ENCODE measurements around the gene TAOK2.

Gene TAOK2

GRCh38 chr16:29989111-29989858 is 15.6 kb downstream of the TAOK2 start:
- Histone ChIP-seq H3K9me3 (ENCODE audit: control insufficient read depth, insufficient read depth, low read length) (no peaks in the 10 kb centered on the region), H3K4me1 (ENCODE audit: insufficient read depth, low read length) (no peaks in the 10 kb centered on the region), H3K9ac (ENCODE audit: low read depth, low read length) (no peak overlapping the region), H3K36me3 (ENCODE audit: insufficient read depth, low read length) (peaks cover 4% of the 10 kb centered on the region; the same call in 1 of the 2 replicates)

GRCh38 chr16:29990034-29990433 is 16.4 kb downstream of the TAOK2 start:
- Histone ChIP-seq H3K4me1 (ENCODE audit: insufficient read depth, low read length) (no peaks in the 10 kb centered on the region; the same call in 1 of the 2 replicates), H3K9me3 (ENCODE audit: control insufficient read depth, insufficient read depth, low read length) (no peaks in the 10 kb centered on the region), H3K36me3 (ENCODE audit: insufficient read depth, low read length) (peaks cover 4% of the 10 kb centered on the region; the same call in 1 of the 2 replicates), H3K9ac (ENCODE audit: low read depth, low read length) (no peak overlapping the region)

GRCh38 chr16:29990883-29991570 is 17.4 kb downstream of the TAOK2 start:
- Histone ChIP-seq H3K9me3 (ENCODE audit: control insufficient read depth, insufficient read depth, low read length) (no peaks in the 10 kb centered on the region), H3K36me3 (ENCODE audit: insufficient read depth, low read length) (peaks cover 4% of the 10 kb centered on the region; the same call in 1 of the 2 replicates), H3K4me1 (ENCODE audit: insufficient read depth, low read length) (no peaks in the 10 kb centered on the region; the same call in 1 of the 2 replicates), H3K9ac (ENCODE audit: low read depth, low read length) (no peak overlapping the region)

- H3K9ac ChIP-seq (ENCODE audit: low read depth, low read length), result no peak overlapping the region
- H3K36me3 ChIP-seq (ENCODE audit: insufficient read depth, low read length), result peaks cover 4% of the 10 kb centered on the region; the same call in 1 of the 2 replicates
- H3K9me3 ChIP-seq (ENCODE audit: control insufficient read depth, insufficient read depth, low read length), result no peaks in the 10 kb centered on the region
- no peaks in the 10 kb centered on the region; the same call in 1 of the 2 replicates for H3K4me1 ChIP-seq (ENCODE audit: insufficient read depth, low read length)
These were observed 17.9 kb downstream of the TAOK2 start for GRCh38 chr16:29991571-29991904.

- H3K4me1 ChIP-seq (ENCODE audit: insufficient read depth, low read length), result no peaks in the 10 kb centered on the region; the same call in 1 of the 2 replicates
- H3K9me3 ChIP-seq (ENCODE audit: control insufficient read depth, insufficient read depth, low read length), result no peaks in the 10 kb centered on the region
- H3K36me3 ChIP-seq (ENCODE audit: insufficient read depth, low read length), result peaks cover 4% of the 10 kb centered on the region; the same call in 1 of the 2 replicates
- H3K9ac ChIP-seq (ENCODE audit: low read depth, low read length), result no peak overlapping the region
These were observed 18.8 kb downstream of the TAOK2 start for GRCh38 chr16:29992344-29992967.

- peaks cover 4% of the 10 kb centered on the region; the same call in 1 of the 2 replicates for H3K36me3 ChIP-seq (ENCODE audit: insufficient read depth, low read length)
- no peak overlapping the region for H3K9ac ChIP-seq (ENCODE audit: low read depth, low read length)
- no peaks in the 10 kb centered on the region; the same call in 1 of the 2 replicates for H3K4me1 ChIP-seq (ENCODE audit: insufficient read depth, low read length)
- H3K9me3 ChIP-seq (ENCODE audit: control insufficient read depth, insufficient read depth, low read length), result no peaks in the 10 kb centered on the region
These were observed 19.7 kb downstream of the TAOK2 start for GRCh38 chr16:29993191-29993902.

GRCh38 chr16:29993903-29994599 is 20.4 kb downstream of the TAOK2 start:
- H3K9me3 ChIP-seq (ENCODE audit: control insufficient read depth, insufficient read depth, low read length), result no peaks in the 10 kb centered on the region
- H3K9ac ChIP-seq (ENCODE audit: low read depth, low read length), result no peak overlapping the region
- H3K4me1 ChIP-seq (ENCODE audit: insufficient read depth, low read length), result no peaks in the 10 kb centered on the region; the same call in 1 of the 2 replicates
- peaks cover 4% of the 10 kb centered on the region; the same call in 1 of the 2 replicates for H3K36me3 ChIP-seq (ENCODE audit: insufficient read depth, low read length)

- Histone ChIP-seq H3K36me3 (ENCODE audit: insufficient read depth, low read length) (peaks cover 4% of the 10 kb centered on the region; the same call in 1 of the 2 replicates), H3K9me3 (ENCODE audit: control insufficient read depth, insufficient read depth, low read length) (no peaks in the 10 kb centered on the region), H3K9ac (ENCODE audit: low read depth, low read length) (peak overlapping the region; percentile 65), H3K4me1 (ENCODE audit: insufficient read depth, low read length) (no peaks in the 10 kb centered on the region; the same call in 1 of the 2 replicates)
These were observed 21.1 kb downstream of the TAOK2 start for GRCh38 chr16:29994600-29995323.

GRCh38 chr16:29995324-29995910 is 21.7 kb downstream of the TAOK2 start, which contains the start of gene HIRIP3:
TSS of gene HIRIP3 (minus strand) at chr16:29995617. CDS start at chr16:29995605, 12 bp downstream.
- Histone ChIP-seq H3K4me1 (ENCODE audit: insufficient read depth, low read length) (no peaks in the 10 kb centered on the region; the same call in 1 of the 2 replicates), H3K9me3 (ENCODE audit: control insufficient read depth, insufficient read depth, low read length) (no peaks in the 10 kb centered on the region), H3K9ac (ENCODE audit: low read depth, low read length) (peak within 1 kb of the TSS; percentile 65), H3K36me3 (ENCODE audit: insufficient read depth, low read length) (peaks cover 4% of the 10 kb centered on the region; the same call in 1 of the 2 replicates)

- no peaks in the 10 kb centered on the region; the same call in 1 of the 2 replicates for H3K4me1 ChIP-seq (ENCODE audit: insufficient read depth, low read length)
- H3K9me3 ChIP-seq (ENCODE audit: control insufficient read depth, insufficient read depth, low read length), result no peaks in the 10 kb centered on the region
- peak within 1 kb of the TSS; percentile 65 for H3K9ac ChIP-seq (ENCODE audit: low read depth, low read length)
- H3K36me3 ChIP-seq (ENCODE audit: insufficient read depth, low read length), result peaks cover 4% of the 10 kb centered on the region; the same call in 1 of the 2 replicates
These were observed 22.5 kb downstream of the TAOK2 start, which contains the start of gene INO80E for GRCh38 chr16:29995911-29996765. TSS of gene INO80E (plus strand) at chr16:29996241. CDS start at chr16:29996311, 70 bp downstream.

- no peaks in the 10 kb centered on the region for H3K9me3 ChIP-seq (ENCODE audit: control insufficient read depth, insufficient read depth, low read length)
- peaks cover 4% of the 10 kb centered on the region; the same call in 1 of the 2 replicates for H3K36me3 ChIP-seq (ENCODE audit: insufficient read depth, low read length)
- peak overlapping the region; percentile 65 for H3K9ac ChIP-seq (ENCODE audit: low read depth, low read length)
- no peaks in the 10 kb centered on the region; the same call in 1 of the 2 replicates for H3K4me1 ChIP-seq (ENCODE audit: insufficient read depth, low read length)
These were observed 23.1 kb downstream of the TAOK2 start for GRCh38 chr16:29996766-29997250.

- Histone ChIP-seq H3K4me1 (ENCODE audit: insufficient read depth, low read length) (no peaks in the 10 kb centered on the region; the same call in 1 of the 2 replicates), H3K9ac (ENCODE audit: low read depth, low read length) (no peak overlapping the region), H3K36me3 (ENCODE audit: insufficient read depth, low read length) (no peaks in the 10 kb centered on the region; the same call in 1 of the 2 replicates), H3K9me3 (ENCODE audit: control insufficient read depth, insufficient read depth, low read length) (no peaks in the 10 kb centered on the region)
These were observed 25.9 kb downstream of the TAOK2 start for GRCh38 chr16:29999605-30000004.
